GM19468 (cell line): ENCODE results near the gene ITGA5.

Source experiments
- ATAC-seq: cut with Tn5 transposase; IDR thresholded peaks from one replicate; pipeline ENCODE4 v1.9.1; 2021; ENCODE audit warnings: mild to moderate bottlenecking, moderate library complexity, moderate number of reproducible peaks; ENCODE audit not compliant: unreplicated experiment; ENCODE audit errors: extremely low read depth

Gene ITGA5

DNA sequence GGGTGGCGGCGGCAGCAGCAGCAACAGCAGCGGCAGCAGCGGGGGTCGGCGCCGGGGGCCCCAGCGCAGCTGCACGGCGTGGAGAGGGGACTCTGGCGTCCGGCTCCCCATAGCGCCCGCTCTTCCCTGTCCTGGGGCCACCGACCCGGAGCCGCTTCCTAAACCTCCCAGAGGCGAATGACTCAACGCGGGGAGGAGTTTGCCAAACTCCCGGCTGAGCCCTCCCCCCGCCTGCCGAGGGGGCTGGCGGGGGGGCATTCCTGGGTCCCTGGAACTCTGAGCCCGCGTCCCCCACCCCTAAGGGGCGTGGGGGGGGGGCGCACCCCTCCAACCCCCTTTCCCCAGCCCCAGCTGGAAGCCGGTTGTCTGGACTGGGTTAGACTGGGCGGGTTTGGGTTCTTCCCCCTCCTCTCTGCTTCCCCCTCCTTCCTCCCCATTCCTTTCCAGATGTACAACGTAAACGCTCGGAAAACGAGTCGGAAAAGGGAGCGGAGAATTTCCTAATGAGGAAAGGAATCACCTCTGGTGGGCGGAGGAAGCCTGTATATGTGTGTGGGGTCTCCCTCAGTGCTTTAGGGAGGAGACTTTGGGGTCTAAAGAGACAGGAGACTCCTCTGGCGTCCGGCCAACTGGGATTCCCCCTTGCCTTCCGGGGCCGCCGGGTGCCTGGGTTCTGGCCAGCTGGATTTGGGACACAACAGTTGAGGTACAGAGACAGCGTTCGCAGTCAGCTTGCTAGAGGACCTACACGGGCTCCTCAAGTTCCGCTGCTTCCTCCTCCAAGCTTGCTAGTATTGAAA is at the start of gene ITGA5:
Gene ITGA5, minus strand, starts transcription at position 179 of the 800 bp plus-strand sequence. Its CDS starts 68 bp downstream, at position 111.
- ATAC-seq: no peak

DNA sequence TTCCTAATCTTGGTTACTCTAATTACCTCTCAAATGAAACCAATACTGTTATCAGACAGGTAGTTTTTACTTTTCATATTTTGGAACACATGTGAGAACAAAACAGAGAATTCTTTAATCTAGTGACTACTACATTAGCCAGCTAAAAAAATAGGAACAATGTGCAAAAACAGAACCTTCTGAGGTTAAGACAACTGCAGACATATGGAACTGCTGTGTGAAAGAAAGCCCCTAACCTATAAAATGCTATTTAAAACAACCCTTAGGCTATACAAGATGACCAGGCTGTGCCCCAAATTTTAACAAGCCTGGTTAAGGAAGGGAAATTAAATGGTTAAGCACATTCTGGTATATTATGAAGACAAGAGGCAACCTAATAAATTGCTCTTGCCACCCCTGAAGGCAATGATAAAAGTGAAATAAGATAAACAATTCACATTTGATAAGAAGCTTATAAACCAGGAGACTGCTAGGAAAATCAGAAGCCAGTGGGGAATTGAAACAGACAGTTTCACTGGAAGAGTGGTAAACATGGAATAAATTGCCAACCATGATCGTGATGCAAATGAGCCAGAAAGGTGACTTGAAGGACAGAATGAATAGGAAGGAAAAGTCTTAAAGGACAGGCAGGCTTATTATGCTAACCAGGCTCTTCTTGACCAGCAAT is 46.9 kb upstream of the ITGA5 start:
- no peak for ATAC-seq

DNA sequence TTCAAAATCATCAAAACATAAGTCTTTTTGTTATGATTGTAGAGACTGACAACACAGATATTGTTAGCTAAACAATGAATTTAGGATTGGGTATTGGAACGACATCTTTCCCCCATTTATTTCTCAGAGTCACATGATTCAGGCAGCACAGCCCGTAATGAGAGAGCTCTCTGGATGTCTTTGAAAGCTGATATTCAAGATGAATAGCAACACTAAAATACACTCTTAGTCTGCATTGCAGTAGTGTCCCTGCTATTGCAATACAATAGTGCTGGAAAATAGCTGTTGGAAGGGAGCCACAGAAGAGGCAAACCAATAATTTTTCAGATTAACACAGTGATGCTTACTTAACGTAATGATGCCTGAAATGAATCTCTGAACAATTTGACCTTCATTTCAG is 44.4 kb upstream of the ITGA5 start:
- no peak for ATAC-seq

DNA sequence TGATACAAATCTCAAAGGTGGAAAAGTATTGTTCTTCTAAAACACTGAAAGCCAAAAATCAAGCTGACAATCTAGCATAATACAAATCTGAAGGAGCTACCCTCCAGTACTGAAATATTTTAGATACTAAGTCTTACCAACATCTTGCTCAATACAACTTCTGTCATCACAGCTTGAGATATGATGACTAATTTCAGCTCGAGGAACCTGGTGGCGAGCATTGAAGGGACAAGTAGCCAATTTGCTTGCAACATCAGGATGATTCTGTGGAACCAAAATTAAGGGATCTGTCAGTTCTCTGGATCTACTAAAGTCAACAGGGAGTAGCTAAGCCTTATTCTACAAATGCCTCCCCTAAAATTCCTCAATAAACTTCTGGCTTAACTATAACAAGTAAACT is 44.0 kb upstream of the ITGA5 start:
- ATAC-seq: no peak

DNA sequence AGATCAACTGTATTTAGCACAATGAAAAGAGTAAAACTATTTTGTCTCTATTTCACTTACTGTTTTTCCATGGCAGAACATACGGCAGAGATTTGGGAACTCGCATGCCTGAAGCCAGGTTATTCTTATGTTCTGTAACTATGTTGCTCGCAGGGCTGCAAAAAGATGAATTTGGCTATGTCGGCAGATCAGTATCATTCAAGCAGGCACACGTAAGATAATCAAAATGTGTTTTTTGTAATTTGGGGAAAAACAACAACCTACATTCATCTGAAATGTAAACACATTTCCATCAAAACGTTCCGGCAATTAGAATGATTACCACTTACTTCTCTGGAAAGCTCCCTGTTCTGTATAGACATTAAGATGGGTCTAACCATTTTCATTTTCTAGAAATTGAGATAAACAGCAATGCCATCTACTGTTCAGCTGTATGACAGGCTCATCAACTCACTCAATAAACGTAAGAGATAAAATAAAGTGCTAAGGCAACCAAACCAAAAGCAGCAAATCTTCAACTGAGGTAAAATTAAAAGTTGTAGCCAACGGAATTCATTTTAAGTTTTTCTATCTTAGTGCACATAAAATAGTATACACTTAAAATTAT is 41.4 kb upstream of the ITGA5 start:
- ATAC-seq: no peak

DNA sequence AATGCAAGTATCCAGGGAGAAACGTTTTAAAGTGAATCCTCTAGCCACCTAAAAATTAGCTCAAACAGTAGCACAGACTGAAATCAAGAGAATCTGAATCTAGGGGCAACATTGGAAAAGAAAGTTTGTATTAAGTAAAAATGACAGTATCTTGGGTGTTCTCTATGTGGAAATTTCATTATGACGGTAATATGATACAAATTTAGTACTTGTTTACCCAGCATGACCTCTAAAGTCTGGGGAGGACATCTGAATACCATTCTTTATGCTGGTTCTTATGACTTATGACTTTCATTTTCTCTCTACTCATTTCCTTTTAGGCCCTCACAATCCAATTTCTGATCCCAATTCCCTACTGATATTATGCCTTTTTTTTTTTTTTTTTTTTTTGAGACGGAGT is 40.3 kb upstream of the ITGA5 start:
- ATAC-seq: no peak

DNA sequence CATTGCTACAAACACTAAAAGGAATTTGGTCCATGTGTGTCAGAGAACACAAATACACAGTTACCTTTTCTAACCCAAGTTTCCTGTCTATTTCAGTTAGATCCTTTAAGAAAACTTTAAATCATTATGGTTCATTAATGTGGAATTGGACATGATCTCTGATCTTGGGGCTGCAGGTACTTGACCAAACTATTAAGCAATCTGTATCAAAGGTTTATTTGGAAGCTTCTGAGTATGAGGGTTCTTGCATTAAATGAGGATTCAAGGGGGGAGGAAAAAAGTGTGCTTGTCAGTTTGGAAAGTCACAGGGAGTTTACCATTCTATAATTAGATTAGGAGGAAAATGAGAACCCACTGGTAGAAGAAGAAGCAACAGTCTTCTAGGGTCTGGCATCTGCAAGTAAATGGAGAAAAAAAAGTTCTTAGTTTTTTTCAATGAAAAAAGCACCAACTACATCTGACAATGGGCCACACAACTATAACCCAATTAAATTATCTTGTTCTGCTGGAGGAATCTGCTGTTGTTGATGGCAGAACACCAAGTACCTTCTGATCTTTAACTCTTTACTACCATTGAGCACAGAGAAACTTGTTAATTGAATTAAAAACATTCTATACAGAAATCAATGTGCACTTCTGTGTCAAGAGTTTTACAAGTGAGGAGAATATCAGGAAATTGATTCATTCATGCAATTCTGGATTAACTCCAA is 36.8 kb upstream of the ITGA5 start:
- no peak for ATAC-seq

DNA sequence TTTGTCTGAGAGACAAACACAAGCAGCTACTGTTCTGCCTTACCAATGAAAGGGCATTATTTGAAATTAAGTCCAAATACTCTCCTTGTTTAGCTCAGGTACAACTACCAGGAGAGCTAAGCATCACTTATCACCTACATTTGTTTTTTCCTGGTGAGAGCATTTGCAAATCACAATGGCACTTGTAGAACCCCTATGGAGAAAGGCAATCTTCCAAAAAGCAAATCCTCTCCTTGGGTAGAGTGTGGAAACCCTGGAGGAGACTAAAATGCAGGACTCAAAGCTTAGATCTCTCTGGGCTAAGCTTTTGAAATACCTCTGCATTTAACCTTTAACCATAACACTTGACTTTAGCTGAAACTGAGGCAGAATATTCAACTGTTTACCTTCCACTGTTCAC is 33.6 kb upstream of the ITGA5 start:
- no peak for ATAC-seq

DNA sequence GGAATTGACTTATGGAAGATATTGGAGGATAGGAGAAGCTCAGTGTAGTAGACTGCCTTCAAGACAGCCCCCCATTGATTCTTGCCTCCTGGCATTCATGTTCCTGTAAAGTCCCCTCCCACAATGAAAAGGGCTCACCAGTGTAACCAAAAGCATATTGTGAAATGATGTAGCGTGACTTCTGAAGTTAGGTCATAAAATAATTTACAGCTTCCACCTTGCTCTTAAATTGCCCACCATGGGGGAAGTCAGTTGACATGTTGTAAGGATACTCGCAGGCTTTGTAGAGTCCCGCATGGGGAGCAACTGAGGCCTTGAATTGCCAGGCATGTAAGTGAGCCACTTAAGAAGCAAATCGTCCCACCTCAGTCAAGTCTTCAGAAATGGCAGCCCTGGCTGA is 29.3 kb upstream of the ITGA5 start:
- ATAC-seq: no peak

DNA sequence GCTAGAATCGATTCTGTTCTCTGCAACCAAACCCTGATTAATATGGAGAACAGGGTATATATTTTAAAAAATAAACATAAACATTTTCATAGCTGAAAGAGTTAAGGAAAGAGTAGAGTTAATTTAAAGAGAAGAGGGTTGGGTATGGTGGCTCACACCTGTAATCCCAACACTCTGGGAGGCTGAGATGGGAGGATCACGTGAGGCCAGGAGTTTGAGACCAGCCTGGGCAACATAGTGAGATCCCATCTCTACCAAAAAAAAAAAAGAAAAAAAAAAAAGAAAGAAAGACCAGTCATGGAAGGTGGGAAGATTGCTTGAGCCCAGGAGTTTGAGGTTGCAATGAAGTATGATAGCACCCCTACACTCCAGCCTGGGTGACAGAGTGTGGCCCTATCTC is 28.9 kb upstream of the ITGA5 start:
- ATAC-seq: no peak

DNA sequence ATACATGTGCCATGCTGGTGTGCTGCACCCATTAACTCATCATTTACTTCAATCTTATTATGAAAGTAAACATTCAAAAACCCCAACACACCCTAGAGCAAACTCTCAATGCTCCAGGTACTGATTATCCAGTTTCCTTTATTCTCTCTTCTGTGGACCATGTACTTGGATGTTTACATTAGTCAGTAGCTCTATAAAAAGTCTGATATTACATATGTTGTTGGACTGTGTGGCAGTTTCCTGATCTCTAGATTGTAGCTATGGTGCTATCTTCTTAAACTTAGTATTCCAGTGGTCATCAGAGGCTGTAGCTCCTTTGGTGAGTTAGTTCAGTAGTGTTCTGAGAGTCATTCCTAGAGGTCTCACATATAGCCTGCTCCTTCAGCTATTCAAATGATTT is 25.1 kb upstream of the ITGA5 start:
- ATAC-seq: no peak

DNA sequence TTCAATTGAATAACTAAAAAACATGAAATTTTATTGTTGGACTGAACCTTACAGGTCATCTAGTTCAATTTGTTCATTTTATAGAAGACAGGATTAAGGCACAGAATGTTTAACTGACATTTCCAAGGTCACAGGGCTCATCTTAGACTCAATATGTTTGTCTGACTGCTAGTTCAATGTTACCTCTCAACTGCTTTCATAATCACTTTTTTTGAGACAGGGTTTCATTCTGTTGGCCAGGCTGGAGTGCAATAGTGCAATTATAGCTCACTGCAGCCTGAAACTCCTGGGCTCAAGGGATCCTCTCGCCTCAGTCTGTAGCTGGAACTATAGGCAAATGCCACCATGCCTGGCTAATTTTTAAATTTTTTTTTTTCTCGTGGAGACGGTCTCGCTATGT is 24.4 kb upstream of the ITGA5 start:
- ATAC-seq: no peak

DNA sequence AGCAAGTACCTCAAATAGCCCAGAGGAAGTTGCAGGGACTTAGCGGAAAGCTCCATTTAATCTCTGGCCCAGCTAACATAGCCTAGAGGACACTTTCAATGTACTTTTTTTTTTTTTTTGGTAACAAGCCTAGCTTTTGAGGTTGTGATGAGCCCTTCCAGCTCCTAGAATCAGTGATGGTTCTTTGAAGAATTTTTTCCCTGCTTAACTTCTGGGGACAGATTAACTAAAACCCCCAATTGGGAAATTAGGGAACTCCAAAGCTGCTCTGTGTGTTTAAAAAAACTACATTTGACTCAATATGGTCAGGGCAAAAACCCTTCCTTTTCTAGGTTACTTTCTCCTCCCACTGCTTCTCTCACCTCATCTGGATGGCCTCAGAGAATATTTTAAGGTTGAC is 23.9 kb upstream of the ITGA5 start:
- no peak for ATAC-seq

DNA sequence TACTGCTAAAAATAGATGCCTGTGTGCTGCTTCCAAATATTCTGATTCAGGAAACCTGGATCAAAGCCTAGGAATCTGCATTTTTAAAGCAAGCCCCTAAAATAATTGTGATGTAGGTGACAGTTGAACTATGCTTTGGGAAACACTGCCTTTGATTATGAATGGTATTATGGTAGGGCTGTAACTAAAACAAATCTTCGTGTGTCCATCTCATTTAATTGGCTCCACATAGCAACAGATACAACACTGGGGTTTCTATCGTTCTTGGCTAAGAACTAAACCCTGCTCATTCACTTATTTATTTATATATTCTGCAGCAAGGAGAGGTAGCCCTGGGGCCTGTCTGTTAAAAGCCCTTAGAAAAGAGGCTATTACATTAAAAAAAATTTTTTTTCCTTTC is 23.0 kb upstream of the ITGA5 start:
- ATAC-seq: no peak

DNA sequence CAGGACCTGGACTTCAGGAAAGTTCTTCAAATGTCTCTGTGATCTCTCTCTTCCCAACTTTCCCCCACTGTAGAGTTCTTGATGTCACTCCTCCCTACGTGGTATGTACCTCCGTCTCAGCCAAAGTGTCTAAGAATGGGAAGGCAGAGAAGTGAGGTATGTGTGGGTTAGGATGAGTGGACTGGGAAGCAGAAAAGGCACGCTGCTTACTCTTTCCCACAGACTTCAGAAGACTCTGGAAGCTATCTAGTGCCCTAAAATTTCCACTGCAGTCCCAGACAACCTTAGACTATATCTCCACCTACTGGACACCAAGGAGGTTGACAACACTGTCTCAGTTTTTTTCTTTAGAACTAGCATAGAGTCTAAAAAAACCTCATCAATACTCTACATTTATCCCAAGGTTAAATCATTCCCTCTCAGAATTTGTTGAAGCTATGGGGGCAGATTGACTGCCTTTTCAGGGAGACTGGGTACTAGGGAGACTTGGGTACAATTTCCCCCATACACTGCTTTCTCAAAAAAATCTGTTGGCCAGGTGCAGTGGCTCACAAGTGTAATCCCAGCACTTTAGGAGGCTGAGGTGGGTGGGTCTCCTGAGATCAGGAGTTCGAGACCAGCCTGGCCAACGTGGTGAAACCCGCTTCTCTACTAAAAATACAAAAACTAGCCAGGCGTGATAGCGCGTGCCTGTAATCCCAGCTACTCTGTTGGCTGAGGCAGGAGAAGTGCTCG is 20.6 kb upstream of the ITGA5 start:
- no peak for ATAC-seq

DNA sequence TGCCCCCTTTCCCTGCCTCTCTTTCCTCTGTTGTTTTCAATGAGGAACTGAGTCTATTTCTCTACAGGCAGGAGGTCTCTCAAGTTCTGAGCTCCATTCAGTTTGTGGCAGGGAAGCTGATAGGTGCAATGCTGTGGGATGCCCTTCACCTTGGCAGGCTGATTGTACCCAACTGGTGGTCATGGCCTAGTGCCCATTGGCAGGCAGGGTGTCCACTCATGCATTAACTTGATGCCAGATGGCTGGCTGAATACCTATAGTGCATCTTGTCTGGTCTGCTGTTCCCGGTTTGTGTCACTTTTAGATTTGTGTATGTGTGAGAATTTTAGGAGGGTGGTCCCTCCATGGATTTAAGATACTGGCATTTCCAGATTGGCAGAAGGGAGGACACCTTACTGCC is 20.0 kb upstream of the ITGA5 start:
- no peak for ATAC-seq

DNA sequence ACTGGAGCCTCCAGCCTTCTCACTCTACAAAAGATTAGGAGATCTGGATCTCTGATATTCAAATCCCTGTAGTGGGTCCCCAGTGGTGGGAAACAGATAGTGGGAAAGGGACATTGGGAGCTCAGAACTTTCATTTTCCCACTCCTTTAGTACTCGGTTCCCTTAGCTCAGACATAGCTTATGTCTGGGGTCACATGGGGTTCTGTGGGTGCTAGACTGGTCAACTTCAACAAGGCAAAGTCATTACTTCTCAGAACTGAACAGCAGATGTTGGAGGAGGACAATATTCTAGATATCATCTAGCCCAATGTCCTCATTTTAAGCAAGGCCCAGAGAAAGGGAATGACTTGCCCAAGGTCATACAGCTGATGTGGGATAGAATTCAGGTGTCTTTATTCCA is 19.5 kb upstream of the ITGA5 start:
- no peak for ATAC-seq

DNA sequence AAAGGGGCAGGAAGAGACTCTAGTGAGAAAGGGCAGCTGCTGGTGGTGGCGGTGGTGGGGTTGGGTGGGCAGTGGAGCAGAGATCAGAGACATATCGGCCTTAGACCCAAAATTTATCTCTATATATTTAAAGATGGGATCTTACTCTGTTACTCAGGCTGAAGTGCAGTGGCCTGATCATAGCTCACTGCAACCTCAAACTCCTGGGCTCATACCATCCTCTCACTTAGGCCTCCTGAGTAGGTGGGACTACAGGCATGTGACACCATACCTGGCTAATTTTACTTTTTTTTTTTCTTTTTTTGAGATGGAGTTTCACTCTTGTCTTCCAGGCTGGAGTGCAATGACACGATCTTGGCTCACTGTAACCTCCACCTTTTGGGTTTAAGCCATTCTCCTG is 18.6 kb upstream of the ITGA5 start:
- ATAC-seq: no peak

DNA sequence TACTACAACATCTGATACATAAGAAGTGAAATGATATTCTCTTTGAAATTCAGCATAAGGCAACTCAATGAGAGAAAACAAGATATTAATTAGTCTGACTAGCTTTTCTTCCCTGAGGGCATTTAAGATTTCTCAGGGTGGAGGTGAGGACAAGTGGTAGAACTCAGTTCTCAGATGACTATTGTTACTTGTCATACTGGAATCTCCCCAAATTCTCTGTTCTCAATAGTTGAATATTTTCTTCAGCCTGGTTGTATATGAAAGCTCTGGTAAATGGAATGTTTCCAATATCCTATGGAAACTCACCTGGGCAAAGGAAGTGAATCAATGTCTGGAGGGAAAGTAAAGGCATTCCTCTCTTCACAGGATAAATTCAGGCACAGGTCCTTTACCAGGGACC is 18.2 kb upstream of the ITGA5 start:
- no peak for ATAC-seq

DNA sequence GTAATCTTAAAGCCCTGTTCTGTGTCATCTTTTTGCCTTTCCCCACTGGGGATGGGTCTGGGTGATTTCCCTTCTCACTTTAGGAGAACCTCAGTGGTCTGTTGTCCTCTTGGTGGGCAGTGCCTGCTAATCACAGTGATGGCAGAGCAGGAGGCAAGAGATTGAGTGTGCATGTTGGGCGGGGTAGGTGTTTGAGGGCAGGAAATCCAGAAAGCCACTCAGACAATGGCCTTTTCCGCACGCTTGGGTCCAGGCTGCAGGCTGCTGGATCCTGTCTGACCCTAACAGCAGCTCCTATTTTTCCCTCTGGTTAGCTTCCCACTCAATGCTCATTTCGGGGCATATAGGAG is 13.7 kb upstream of the ITGA5 start:
- ATAC-seq: no peak
